CD14-positive monocyte (primary cell): ENCODE results near the gene CHRM2. TPM values are rescaled to one million over a fixed set of nuclear protein-coding genes. Genes with fewer than 3 reads are reported as not detected.

Experiments
- DNase-seq, 3 donors: peaks; one replicate each; pipeline ENCODE4 v3.0.0-alpha.2; 2011 to 2022
- H2AFZ ChIP-seq: 2 replicates; pipeline ENCODE4 v1.6.0; 2012; ENCODE audit warnings: mild to moderate bottlenecking, low read depth, low read length, inconsistent platforms; ENCODE audit not compliant: insufficient read depth, poor library complexity, severe bottlenecking
- H3K27ac ChIP-seq, 2 donors: 1 replicate in 1 of 2; 2 replicates in 1 of 2; pipeline ENCODE4 v1.5.1; 2012 to 2013; ENCODE audit warnings: low read length in 2 of 2, control low read depth in 1 of 2, inconsistent platforms in 1 of 2, low read depth in 1 of 2, mild to moderate bottlenecking in 1 of 2
- H3K27me3 ChIP-seq, 2 donors: one replicate each; pipeline versions ENCODE4 v1.6.0 to v1.6.1; 2011 to 2013; ENCODE audit warnings: low read length in 2 of 2; ENCODE audit not compliant: control insufficient read depth in 2 of 2, insufficient read depth in 2 of 2
- H3K36me3 ChIP-seq, 2 donors: replicated peaks in 1 of 2; 1 replicate in 1 of 2; 2 replicates in 1 of 2; pipeline versions ENCODE4 v1.5.1 to v1.6.1; 2012 to 2013; ENCODE audit warnings: low read length in 2 of 2, control low read depth in 1 of 2, inconsistent platforms in 1 of 2, mild to moderate bottlenecking in 1 of 2; ENCODE audit not compliant: insufficient read depth in 2 of 2, control insufficient read depth in 1 of 2
- H3K4me1 ChIP-seq, 2 donors: 1 replicate in 1 of 2; 2 replicates in 1 of 2; pipeline versions ENCODE4 v1.5.1 to v1.6.1; 2012 to 2013; ENCODE audit warnings: low read length in 2 of 2, control low read depth in 1 of 2, inconsistent platforms in 1 of 2, mild to moderate bottlenecking in 1 of 2, moderate library complexity in 1 of 2; ENCODE audit not compliant: insufficient read depth in 2 of 2, control insufficient read depth in 1 of 2
- H3K4me2 ChIP-seq: replicated peaks from 2 replicates; pipeline ENCODE3; 2012; ENCODE audit warnings: low read length, moderate library complexity, mild to moderate bottlenecking; ENCODE audit not compliant: poor library complexity, severe bottlenecking; ENCODE audit errors: extremely low read depth
- H3K4me3 ChIP-seq, 3 experiments: fragments of 200-600 bp in 1 of 3; sonication (generic) in 1 of 3; replicated peaks in 1 of 3; 1 replicate in 2 of 3; 2 replicates in 1 of 3; pipeline ENCODE4 v1.5.1; 2011 to 2013; ENCODE audit warnings: low read length in 3 of 3, mild to moderate bottlenecking in 3 of 3, control low read depth in 2 of 3, low read depth in 2 of 3, inconsistent platforms in 1 of 3, moderate library complexity in 1 of 3
- H3K79me2 ChIP-seq: 2 replicates; pipeline ENCODE4 v1.6.0; 2012; ENCODE audit warnings: mild to moderate bottlenecking, control low read depth, inconsistent platforms, low read length, moderate library complexity; ENCODE audit not compliant: insufficient read depth
- H3K9ac ChIP-seq: 2 replicates; pipeline ENCODE4 v1.6.0; 2017; ENCODE audit warnings: low read length, mild to moderate bottlenecking; ENCODE audit not compliant: insufficient read depth, poor library complexity, severe bottlenecking
- H3K9me3 ChIP-seq, 2 donors: replicated peaks in 1 of 2; 1 replicate in 1 of 2; 2 replicates in 1 of 2; pipeline versions ENCODE4 v1.5.1 to v1.6.1; 2012 to 2013; ENCODE audit warnings: low read length in 2 of 2, control low read depth in 1 of 2; ENCODE audit not compliant: control insufficient read depth in 1 of 2, insufficient read depth in 1 of 2
- H4K20me1 ChIP-seq: 2 replicates; pipeline ENCODE4 v1.6.0; 2012; ENCODE audit warnings: mild to moderate bottlenecking, low read length, control low read depth, moderate library complexity; ENCODE audit not compliant: insufficient read depth
- H3K27ac Mint-ChIP-seq, 7 donors: one replicate each; pipeline ENCODE4 v1.8.0; 2020; ENCODE audit warnings: mild to moderate bottlenecking in 7 of 7, mixed read lengths in 7 of 7, moderate library complexity in 6 of 7, inconsistent platforms in 2 of 7
- H3K27me3 Mint-ChIP-seq, 3 donors: one replicate each; pipeline ENCODE4 v1.8.0; 2021 to 2022; ENCODE audit warnings: low read depth in 3 of 3, mild to moderate bottlenecking in 3 of 3, mixed read lengths in 3 of 3, moderate library complexity in 3 of 3, inconsistent platforms in 1 of 3
- H3K36me3 Mint-ChIP-seq, 2 donors: one replicate each; pipeline ENCODE4 v1.8.0; 2020; ENCODE audit warnings: mixed read lengths in 2 of 2, inconsistent platforms in 1 of 2, mild to moderate bottlenecking in 1 of 2
- H3K4me1 Mint-ChIP-seq: one replicate; pipeline ENCODE4 v1.8.0; 2020; ENCODE audit warnings: mild to moderate bottlenecking, mixed read lengths
- H3K4me3 Mint-ChIP-seq, 2 donors: one replicate each; pipeline ENCODE4 v1.8.0; 2020; ENCODE audit warnings: mild to moderate bottlenecking in 2 of 2, mixed read lengths in 2 of 2, moderate library complexity in 1 of 2
- H3K9me3 Mint-ChIP-seq, 7 donors: one replicate each; pipeline ENCODE4 v1.8.0; 2020 to 2022; ENCODE audit warnings: mixed read lengths in 7 of 7, mild to moderate bottlenecking in 6 of 7, moderate library complexity in 6 of 7, inconsistent platforms in 2 of 7
- WGBS: methylation state at CpG from one replicate; pipeline ENCODE4 v1.1.5; 2013; ENCODE audit warnings: missing lambda C conversion rate; ENCODE audit not compliant: insufficient coverage; 5-methylcytosine and 5-hydroxymethylcytosine counted together
- intact Hi-C, 2 donors: fragments of 100-400 bp; cut with micrococcal nuclease; formaldehyde crosslinking; loops; one replicate each; pipeline versions ENCODE4 v1.15.0 to v1.15.1; 2023
- polyA plus RNA-seq, 3 donors: library from polyadenylated mRNA; depleted of rRNA in 1 of 3; unstranded in 2 of 3; stranded (reverse) in 1 of 3; fragments of 300-500 nt in 2 of 3; fragments of >200 nt in 1 of 3; fragmentation: Illumina TruSeq in 2 of 3; gene quantifications; 1 replicate in 2 of 3; 2 replicates in 1 of 3; pipeline ENCODE4 v1.2.3, GENCODE V29; 2012 to 2021
- TF ChIP-seq, protein P1 (sequence below): fragments of 200-600 bp; IDR thresholded peaks from one replicate; pipeline ENCODE4 v1.8.0; 2022; ENCODE audit warnings: antibody characterized with exemption, mild to moderate bottlenecking

CHRM2 gene
- polyA plus RNA-seq, 3 donors, result not detected

DNA sequence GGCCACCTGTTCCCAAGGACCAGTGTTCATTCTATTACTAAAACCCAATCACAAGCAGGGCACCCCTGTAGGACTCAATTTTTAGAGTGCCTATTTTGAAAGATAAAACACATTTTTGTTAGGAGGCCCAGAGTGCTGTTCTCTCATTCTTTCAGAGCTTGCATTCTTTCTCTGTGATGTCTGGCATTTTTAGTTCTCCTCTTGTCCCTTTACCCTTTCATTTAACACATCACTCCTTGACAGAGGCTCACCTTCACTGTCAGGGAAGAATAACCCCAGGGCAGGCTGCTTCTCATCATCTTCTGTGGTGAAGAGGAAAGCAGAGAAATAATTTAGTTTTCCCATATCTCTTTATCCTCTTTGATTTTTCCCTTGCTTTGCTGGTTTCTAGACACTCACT is 73.9 kb downstream of the CHRM2 start:
- H3K4me1 Mint-ChIP-seq, result no peaks in the 10 kb centered on the region
- intact Hi-C loops, result no loop called here
- Histone ChIP-seq H3K9ac (no peak overlapping the region), H3K4me2 (no peak overlapping the region), H3K36me3 (no peaks in the 10 kb centered on the region), H3K4me1 (no peaks in the 10 kb centered on the region), H3K79me2 (no peaks in the 10 kb centered on the region), H4K20me1 (no peaks in the 10 kb centered on the region), H2AFZ (no peak overlapping the region), H3K4me3 (no peak overlapping the region), H3K27ac (no peak overlapping the region), H3K9me3 (no peaks in the 10 kb centered on the region), H3K27me3 (no peaks in the 10 kb centered on the region)
- no peaks in the 10 kb centered on the region for H3K36me3 Mint-ChIP-seq
- TF ChIP-seq, protein P1, sequence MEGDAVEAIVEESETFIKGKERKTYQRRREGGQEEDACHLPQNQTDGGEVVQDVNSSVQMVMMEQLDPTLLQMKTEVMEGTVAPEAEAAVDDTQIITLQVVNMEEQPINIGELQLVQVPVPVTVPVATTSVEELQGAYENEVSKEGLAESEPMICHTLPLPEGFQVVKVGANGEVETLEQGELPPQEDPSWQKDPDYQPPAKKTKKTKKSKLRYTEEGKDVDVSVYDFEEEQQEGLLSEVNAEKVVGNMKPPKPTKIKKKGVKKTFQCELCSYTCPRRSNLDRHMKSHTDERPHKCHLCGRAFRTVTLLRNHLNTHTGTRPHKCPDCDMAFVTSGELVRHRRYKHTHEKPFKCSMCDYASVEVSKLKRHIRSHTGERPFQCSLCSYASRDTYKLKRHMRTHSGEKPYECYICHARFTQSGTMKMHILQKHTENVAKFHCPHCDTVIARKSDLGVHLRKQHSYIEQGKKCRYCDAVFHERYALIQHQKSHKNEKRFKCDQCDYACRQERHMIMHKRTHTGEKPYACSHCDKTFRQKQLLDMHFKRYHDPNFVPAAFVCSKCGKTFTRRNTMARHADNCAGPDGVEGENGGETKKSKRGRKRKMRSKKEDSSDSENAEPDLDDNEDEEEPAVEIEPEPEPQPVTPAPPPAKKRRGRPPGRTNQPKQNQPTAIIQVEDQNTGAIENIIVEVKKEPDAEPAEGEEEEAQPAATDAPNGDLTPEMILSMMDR, result no peak
- peaks cover 0 to 2% (median 0%) of the 10 kb centered on the region in 3 donors for H3K27me3 Mint-ChIP-seq
- no peak overlapping the region for H3K27ac Mint-ChIP-seq
- peaks cover 0 to 3% (median 1%) of the 10 kb centered on the region in 7 donors for H3K9me3 Mint-ChIP-seq
- no peak overlapping the region for H3K4me3 Mint-ChIP-seq
- no peak for DNase-seq

DNA sequence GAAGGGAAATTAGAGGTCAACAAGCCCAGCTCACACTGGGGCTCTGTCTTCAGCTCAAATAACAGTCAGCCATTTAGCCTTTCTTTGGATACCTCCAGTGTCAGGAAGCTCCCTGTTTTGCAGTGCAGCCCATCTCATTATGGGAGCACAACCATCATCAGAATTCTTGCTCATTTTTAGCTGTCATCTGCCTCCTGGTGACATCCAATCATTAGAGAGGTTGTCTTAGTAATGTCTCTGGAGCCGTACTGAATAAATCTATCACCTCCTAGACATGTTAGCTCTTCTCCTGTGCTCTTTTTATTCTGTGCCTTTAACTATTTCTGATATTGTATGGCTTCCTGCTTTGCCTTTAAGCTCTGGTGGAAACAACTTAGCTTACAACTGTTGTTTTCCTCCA is 74.5 kb downstream of the CHRM2 start:
- intact Hi-C loops, result no loop called here

More for the DNA sequence above, 74.5 kb downstream of the CHRM2 start:
- no peak overlapping the region for H3K4me2 ChIP-seq
- Mint-ChIP-seq H3K27me3 (peaks cover 0 to 2% (median 0%) of the 10 kb centered on the region in 3 donors), H3K9me3 (peaks cover 0 to 4% (median 1%) of the 10 kb centered on the region in 7 donors), H3K36me3 (no peaks in the 10 kb centered on the region), H3K27ac (peak overlapping the region in 1 of 7 donors; percentile 12), H3K4me3 (no peak overlapping the region), H3K4me1 (no peaks in the 10 kb centered on the region)
- TF ChIP-seq, protein P1, result no peak
- no peaks in the 10 kb centered on the region for H3K79me2 ChIP-seq
- no peak overlapping the region for H2AFZ ChIP-seq
- H3K4me1 ChIP-seq, result no peaks in the 10 kb centered on the region
- H3K27me3 ChIP-seq, result no peaks in the 10 kb centered on the region
- H3K36me3 ChIP-seq, result no peaks in the 10 kb centered on the region
- no peaks in the 10 kb centered on the region for H4K20me1 ChIP-seq
- no peaks in the 10 kb centered on the region for H3K9me3 ChIP-seq
- no peak overlapping the region for H3K9ac ChIP-seq
- DNase-seq, result no peak
- H3K27ac ChIP-seq, result no peak overlapping the region
- H3K4me3 ChIP-seq, result no peak overlapping the region
- WGBS, result no CpG with 5 or more reads among the region's 1 CpG
